ENCODE measurements around the gene GNE.

GRCh38 chr9:36288070-36288469, 29.8 kb upstream of the GNE start:
- no peak for TF ChIP-seq POLR2A (IDR thresholded peaks at IDR 0.05; ENCODE audit: low read depth)
- TF ChIP-seq, protein P1, sequence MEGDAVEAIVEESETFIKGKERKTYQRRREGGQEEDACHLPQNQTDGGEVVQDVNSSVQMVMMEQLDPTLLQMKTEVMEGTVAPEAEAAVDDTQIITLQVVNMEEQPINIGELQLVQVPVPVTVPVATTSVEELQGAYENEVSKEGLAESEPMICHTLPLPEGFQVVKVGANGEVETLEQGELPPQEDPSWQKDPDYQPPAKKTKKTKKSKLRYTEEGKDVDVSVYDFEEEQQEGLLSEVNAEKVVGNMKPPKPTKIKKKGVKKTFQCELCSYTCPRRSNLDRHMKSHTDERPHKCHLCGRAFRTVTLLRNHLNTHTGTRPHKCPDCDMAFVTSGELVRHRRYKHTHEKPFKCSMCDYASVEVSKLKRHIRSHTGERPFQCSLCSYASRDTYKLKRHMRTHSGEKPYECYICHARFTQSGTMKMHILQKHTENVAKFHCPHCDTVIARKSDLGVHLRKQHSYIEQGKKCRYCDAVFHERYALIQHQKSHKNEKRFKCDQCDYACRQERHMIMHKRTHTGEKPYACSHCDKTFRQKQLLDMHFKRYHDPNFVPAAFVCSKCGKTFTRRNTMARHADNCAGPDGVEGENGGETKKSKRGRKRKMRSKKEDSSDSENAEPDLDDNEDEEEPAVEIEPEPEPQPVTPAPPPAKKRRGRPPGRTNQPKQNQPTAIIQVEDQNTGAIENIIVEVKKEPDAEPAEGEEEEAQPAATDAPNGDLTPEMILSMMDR (IDR thresholded peaks at IDR 0.05), result no peak

Data from esophagus muscularis mucosa (tissue), 3 donors.